ENCODE measurements around the gene RNASE11. TPM values are rescaled to one million over a fixed set of nuclear protein-coding genes. Genes with fewer than 3 reads are reported as not detected.
"Not testable (repeated sequence)": the region's sequence is repeated elsewhere in the genome, so short reads cannot be mapped to it uniquely, and the experiment has no call there.

RNASE11 gene
- not detected for polyA plus RNA-seq (ENCODE audit: insufficient read length)
- long read RNA-seq, donor 1 = 0 reads
- long read RNA-seq, donor 2 = 0 reads
- long read RNA-seq, donor 3 = 0 reads
- long read RNA-seq, donor 4 = 0 reads
- long read RNA-seq, donor 5 = 0 reads
- long read RNA-seq, donor 6 = 0 reads
- long read RNA-seq, donor 7 = 0 reads
- long read RNA-seq, donor 8 = 0 reads

- DNase-seq = no peak
Measured at GRCh38 chr14:20587489-20588154, at the start of gene RNASE11. Gene RNASE11, minus strand, starts transcription at chr14:20588001.

GRCh38 chr14:20632831-20633691 lies 45.3 kb upstream of the RNASE11 start:
- no peak for DNase-seq

- no peak for DNase-seq
Measured at GRCh38 chr14:20632448-20632830, 44.6 kb upstream of the RNASE11 start.

- DNase-seq = no peak
Measured at GRCh38 chr14:20631880-20632389, 44.1 kb upstream of the RNASE11 start.

- no peak for DNase-seq
Measured at GRCh38 chr14:20631023-20631879, 43.5 kb upstream of the RNASE11 start.

- no peak for DNase-seq
Measured at GRCh38 chr14:20630340-20631022, 42.7 kb upstream of the RNASE11 start.

GRCh38 chr14:20628063-20628854 lies 40.5 kb upstream of the RNASE11 start:
- no peak for DNase-seq

GRCh38 chr14:20627346-20628027 lies 39.7 kb upstream of the RNASE11 start:
- no peak for DNase-seq

GRCh38 chr14:20626274-20626673 lies 38.5 kb upstream of the RNASE11 start:
- DNase-seq = no peak

- no peak for DNase-seq
Measured at GRCh38 chr14:20624495-20625070, 36.8 kb upstream of the RNASE11 start.

- DNase-seq = no peak
Measured at GRCh38 chr14:20623798-20624197, 36.0 kb upstream of the RNASE11 start.

- DNase-seq = no peak
Measured at GRCh38 chr14:20622816-20623291, 35.1 kb upstream of the RNASE11 start.

- DNase-seq = no peak
Measured at GRCh38 chr14:20620798-20621478, 33.1 kb upstream of the RNASE11 start.

GRCh38 chr14:20619688-20620087 lies 31.9 kb upstream of the RNASE11 start:
- not testable (repeated sequence) for DNase-seq

GRCh38 chr14:20618271-20618749 lies 30.5 kb upstream of the RNASE11 start:
- DNase-seq = no peak

GRCh38 chr14:20617138-20618003 lies 29.6 kb upstream of the RNASE11 start:
- no peak for DNase-seq

- no peak for DNase-seq
Measured at GRCh38 chr14:20615996-20616395, 28.2 kb upstream of the RNASE11 start.

Data from left kidney (tissue), 8 donors.